H1 (cell line): ENCODE measurements around the gene CACNA1E.

ENCODE experiments used
- EZH2 ChIP-seq: fragments of 200-600 bp; sonication (generic); IDR thresholded peaks from 2 replicates; pipeline ENCODE4 v1.7.1; 2012; ENCODE audit warnings: low read depth, mild to moderate bottlenecking, moderate library complexity, low read length, inconsistent platforms; ENCODE audit not compliant: severe bottlenecking
- JUN ChIP-seq: IDR thresholded peaks from 2 replicates; pipeline ENCODE4 v1.6.1; 2011; ENCODE audit warnings: low read depth, mild to moderate bottlenecking, improper control_type of control experiment, low read length
- NRF1 ChIP-seq: IDR thresholded peaks from 2 replicates; pipeline ENCODE4 v1.6.1; 2011; ENCODE audit warnings: mild to moderate bottlenecking, low read depth, low read length, improper control_type of control experiment
- PHF8 ChIP-seq: fragments of 200-600 bp; sonication (generic); conservative IDR thresholded peaks from 2 replicates; pipeline ENCODE4 v1.7.1; 2012; ENCODE audit warnings: low read depth, mild to moderate bottlenecking, inconsistent platforms, low read length, moderate library complexity
- POLR2A ChIP-seq, 2 experiments: IDR thresholded peaks; 1 replicate in 1 of 2; 2 replicates in 1 of 2; pipeline ENCODE4 v1.6.1; 2011; ENCODE audit warnings: low read depth in 2 of 2, low read length in 2 of 2, mild to moderate bottlenecking in 2 of 2; ENCODE audit errors: control extremely low read depth in 1 of 2
- POLR2AphosphoS5 ChIP-seq: IDR thresholded peaks from 2 replicates; pipeline ENCODE4 v1.6.1; 2011; ENCODE audit warnings: low read depth, low read length
- RAD21 ChIP-seq, 2 experiments: IDR thresholded peaks in 1 of 2; conservative IDR thresholded peaks in 1 of 2; 2 replicates each; pipeline ENCODE4 v1.6.1; 2011; ENCODE audit warnings: low read depth in 2 of 2, low read length in 2 of 2, improper control_type of control experiment in 1 of 2, inconsistent platforms in 1 of 2, mild to moderate bottlenecking in 1 of 2, moderate library complexity in 1 of 2
- SAP30 ChIP-seq: fragments of 300-600 bp; sonication (generic); IDR thresholded peaks from 2 replicates; pipeline ENCODE4 v1.7.1; 2012; ENCODE audit warnings: low read length, moderate library complexity, mild to moderate bottlenecking, inconsistent platforms; ENCODE audit not compliant: insufficient read depth, insufficient replicate concordance
- SP1 ChIP-seq: IDR thresholded peaks from 2 replicates; pipeline ENCODE4 v1.6.1; 2011; ENCODE audit warnings: low read depth, low read length
- TAF1 ChIP-seq: IDR thresholded peaks from 2 replicates; pipeline ENCODE4 v1.6.1; 2011; ENCODE audit warnings: mild to moderate bottlenecking, low read depth, low read length
- TEAD4 ChIP-seq: IDR thresholded peaks from 2 replicates; pipeline ENCODE4 v1.6.1; 2012; ENCODE audit warnings: low read depth, low read length, inconsistent platforms, mixed read lengths
- YY1 ChIP-seq: IDR thresholded peaks from 2 replicates; pipeline ENCODE4 v1.6.1; 2011; ENCODE audit warnings: low read depth, mild to moderate bottlenecking, low read length
- TF ChIP-seq, protein P1 (sequence below), 3 experiments: IDR thresholded peaks; 1 replicate in 2 of 3; 2 replicates in 1 of 3; pipeline versions ENCODE4 v1.5.1 to v1.6.1; 2011; ENCODE audit warnings: low read length in 3 of 3, mild to moderate bottlenecking in 3 of 3, inconsistent platforms in 2 of 3, low read depth in 1 of 3, moderate library complexity in 1 of 3; ENCODE audit not compliant: insufficient read depth in 1 of 3; ENCODE audit errors: control extremely low read depth in 1 of 3

DNA sequence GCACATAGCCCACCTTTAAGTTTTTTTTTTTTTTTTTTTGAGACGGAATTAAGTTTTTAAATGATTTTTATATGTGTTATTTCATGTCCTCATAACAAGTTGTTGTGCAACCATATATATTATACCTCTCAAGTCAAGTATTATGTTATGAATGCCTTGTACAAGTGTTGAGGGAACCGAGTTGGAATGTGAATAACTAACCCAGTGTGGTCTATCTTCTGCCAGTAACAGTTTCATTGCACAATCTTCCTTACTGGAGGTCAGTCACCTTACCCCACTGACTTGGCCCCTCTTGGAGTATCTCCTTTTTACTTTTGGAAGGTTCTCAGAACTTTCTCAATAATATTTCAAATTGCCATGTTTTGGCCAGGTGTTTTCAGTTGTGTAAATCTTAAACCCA, 201.9 kb downstream of the CACNA1E start:
- TF ChIP-seq TEAD4 (no peak), EZH2 (no peak), JUN (no peak), NRF1 (no peak), POLR2A (IDR thresholded peaks at IDR 0.05; ENCODE audit: control extremely low read depth in 1 of 2, low read depth in 2 of 2, low read length in 2 of 2) (no peak), RAD21 (IDR thresholded peaks at IDR 0.05 in 1 of 2, conservative IDR thresholded peaks at IDR 0.05 in 1 of 2; ENCODE audit: low read depth in 2 of 2, low read length in 2 of 2) (no peak), SAP30 (no peak), TAF1 (no peak), YY1 (no peak), POLR2AphosphoS5 (no peak), SP1 (no peak), PHF8 (no peak)
- TF ChIP-seq, protein P1, sequence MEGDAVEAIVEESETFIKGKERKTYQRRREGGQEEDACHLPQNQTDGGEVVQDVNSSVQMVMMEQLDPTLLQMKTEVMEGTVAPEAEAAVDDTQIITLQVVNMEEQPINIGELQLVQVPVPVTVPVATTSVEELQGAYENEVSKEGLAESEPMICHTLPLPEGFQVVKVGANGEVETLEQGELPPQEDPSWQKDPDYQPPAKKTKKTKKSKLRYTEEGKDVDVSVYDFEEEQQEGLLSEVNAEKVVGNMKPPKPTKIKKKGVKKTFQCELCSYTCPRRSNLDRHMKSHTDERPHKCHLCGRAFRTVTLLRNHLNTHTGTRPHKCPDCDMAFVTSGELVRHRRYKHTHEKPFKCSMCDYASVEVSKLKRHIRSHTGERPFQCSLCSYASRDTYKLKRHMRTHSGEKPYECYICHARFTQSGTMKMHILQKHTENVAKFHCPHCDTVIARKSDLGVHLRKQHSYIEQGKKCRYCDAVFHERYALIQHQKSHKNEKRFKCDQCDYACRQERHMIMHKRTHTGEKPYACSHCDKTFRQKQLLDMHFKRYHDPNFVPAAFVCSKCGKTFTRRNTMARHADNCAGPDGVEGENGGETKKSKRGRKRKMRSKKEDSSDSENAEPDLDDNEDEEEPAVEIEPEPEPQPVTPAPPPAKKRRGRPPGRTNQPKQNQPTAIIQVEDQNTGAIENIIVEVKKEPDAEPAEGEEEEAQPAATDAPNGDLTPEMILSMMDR (IDR thresholded peaks at IDR 0.05; ENCODE audit: control extremely low read depth in 1 of 3, insufficient read depth in 1 of 3, low read depth in 1 of 3, low read length in 3 of 3) = no peak
